HCT116 (cell line): Measurements from ENCODE around the gene ITGA2B. TPM values are rescaled to one million over a fixed set of nuclear protein-coding genes. Genes with fewer than 3 reads are reported as not detected.

Experiments used
- ATAC-seq: fragments of 200-7000 bp; cut with Tn5 transposase; 2 replicates; pipeline ENCODE4 v1.9.1; 2020; ENCODE audit warnings: mild to moderate bottlenecking, moderate library complexity
- BruUV-seq: library from RNA; stranded (reverse); fragments of 400-500 nt; replicated peaks from 2 replicates; lab custom pipeline; 2021; lab: Mats Ljungman, UMichigan
- CTCF ChIA-PET: fragments of 300-600 bp; sonication (Branson Sonifier 250); formaldehyde crosslinking; loops from one replicate; lab custom pipeline; 2021; ENCODE audit warnings: antibody characterized with exemption; lab: Charles Lee
- POLR2A ChIA-PET: fragments of 300-600, 350-600 bp; sonication (Branson Sonifier 250); formaldehyde crosslinking; loops from one replicate; lab custom pipeline; 2021; ENCODE audit warnings: antibody characterized with exemption; lab: Charles Lee
- RAD21 ChIA-PET, 2 experiments: fragments of 300-600 bp; sonication (Branson Sonifier 250); formaldehyde crosslinking; loops; one replicate each; lab custom pipeline; 2023; ENCODE audit warnings: low total read pairs in 2 of 2; ENCODE audit not compliant: uncharacterized antibody in 2 of 2, unreplicated experiment in 2 of 2, low non-redundant PET in 1 of 2; lab: Charles Lee
- DNase-seq: peaks from one replicate; pipeline ENCODE4 v3.0.0-alpha.2; 2010; ENCODE audit warnings: low read depth, low spot score
- H2AFZ ChIP-seq: fragments of 200-600 bp; shearing (Covaris generic), sonication (generic); 2 replicates; pipeline ENCODE4 v1.6.1; 2017; ENCODE audit warnings: low read depth, mixed run types, mixed read lengths, antibody characterized with exemption, low read length; ENCODE audit not compliant: poor library complexity, severe bottlenecking
- H3K27ac ChIP-seq: 2 replicates; pipeline ENCODE4 v1.5.1; 2012; ENCODE audit warnings: low read depth, low read length
- H3K27me3 ChIP-seq: fragments of 200-600 bp; sonication (generic); 2 replicates; pipeline ENCODE4 v1.6.1; 2016; ENCODE audit warnings: mixed run types, low read length, mixed read lengths; ENCODE audit not compliant: insufficient read depth
- H3K36me3 ChIP-seq, 2 experiments: fragments of 200-500 bp in 1 of 2; fragments of 200-600 bp in 1 of 2; sonication (Bioruptor generic) in 1 of 2; sonication (generic) in 1 of 2; 2 replicates each; pipeline versions ENCODE4 v1.5.1 to v1.6.1; 2014 to 2016; ENCODE audit warnings: low read length in 2 of 2, inconsistent platforms in 1 of 2, mixed read lengths in 1 of 2, mixed run types in 1 of 2; ENCODE audit not compliant: insufficient read depth in 2 of 2, control insufficient read depth in 1 of 2
- H3K4me1 ChIP-seq, 2 experiments: fragments of 200-600 bp in 1 of 2; sonication (generic) in 1 of 2; 2 replicates each; pipeline versions ENCODE4 v1.5.1 to v1.6.1; 2012 to 2017; ENCODE audit warnings: low read length in 2 of 2, inconsistent platforms in 1 of 2, mild to moderate bottlenecking in 1 of 2, mixed read lengths in 1 of 2, mixed run types in 1 of 2, moderate library complexity in 1 of 2; ENCODE audit not compliant: insufficient read depth in 2 of 2, control insufficient read depth in 1 of 2
- H3K4me2 ChIP-seq: fragments of 200-600 bp; sonication (generic); 2 replicates; pipeline ENCODE4 v1.6.1; 2017; ENCODE audit warnings: mixed run types, low read length, mixed read lengths
- H3K4me3 ChIP-seq, 2 experiments: fragments of 200-600 bp in 1 of 2; sonication (generic) in 1 of 2; replicated peaks in 1 of 2; 2 replicates each; pipeline ENCODE4 v1.5.1; 2011 to 2016; ENCODE audit warnings: low read length in 2 of 2, control low read depth in 1 of 2, low read depth in 1 of 2, mild to moderate bottlenecking in 1 of 2, mixed read lengths in 1 of 2, mixed run types in 1 of 2
- H3K79me2 ChIP-seq: fragments of 200-600 bp; sonication (generic); 2 replicates; pipeline ENCODE4 v1.6.1; 2017; ENCODE audit warnings: mild to moderate bottlenecking, mixed run types, low read length, moderate library complexity, mixed read lengths; ENCODE audit not compliant: insufficient read depth
- H3K9ac ChIP-seq: fragments of 200-600 bp; sonication (generic); 2 replicates; pipeline ENCODE4 v1.6.1; 2016; ENCODE audit warnings: low read length, mixed read lengths
- H3K9me2 ChIP-seq: fragments of 200-600 bp; sonication (generic), shearing (Covaris generic); 2 replicates; pipeline ENCODE4 v1.6.1; 2017; ENCODE audit warnings: mixed run types, mild to moderate bottlenecking, moderate library complexity; ENCODE audit not compliant: insufficient read depth
- H3K9me3 ChIP-seq, 2 experiments: fragments of 200-500 bp in 1 of 2; fragments of 200-600 bp in 1 of 2; sonication (Bioruptor generic) in 1 of 2; sonication (generic) in 1 of 2; 2 replicates each; pipeline ENCODE4 v1.6.1; 2014 to 2017; ENCODE audit warnings: low read length in 2 of 2, mixed read lengths in 2 of 2, inconsistent platforms in 1 of 2, low read depth in 1 of 2, mild to moderate bottlenecking in 1 of 2, mixed run types in 1 of 2, moderate library complexity in 1 of 2; ENCODE audit not compliant: control insufficient read depth in 1 of 2, insufficient read depth in 1 of 2
- H4K20me1 ChIP-seq: fragments of 200-600 bp; sonication (generic), shearing (Covaris generic); 2 replicates; pipeline ENCODE4 v1.6.1; 2017; ENCODE audit warnings: mixed run types, mild to moderate bottlenecking, moderate library complexity; ENCODE audit not compliant: insufficient read depth
- CBX3 ChIP-seq: IDR thresholded peaks from 2 replicates; pipeline ENCODE4 v1.6.1; 2012; ENCODE audit warnings: low read depth
- ELF1 ChIP-seq: IDR thresholded peaks from 2 replicates; pipeline ENCODE4 v1.6.1; 2012; ENCODE audit warnings: low read depth, borderline replicate concordance
- EZH2phosphoT487 ChIP-seq: fragments of 200-600 bp; IDR thresholded peaks from 2 replicates; pipeline ENCODE4 v1.6.1; 2018; ENCODE audit warnings: antibody characterized with exemption, borderline replicate concordance
- JUND ChIP-seq: IDR thresholded peaks from 2 replicates; pipeline ENCODE4 v1.6.1; 2012
- MAX ChIP-seq: IDR thresholded peaks from 2 replicates; pipeline ENCODE4 v1.6.1; 2012
- POLR2A ChIP-seq: IDR thresholded peaks from 2 replicates; pipeline ENCODE4 v1.7.0; 2011; ENCODE audit warnings: borderline replicate concordance; ENCODE audit not compliant: insufficient read depth, insufficient read length; ENCODE audit errors: extremely low read depth
- REST ChIP-seq: IDR thresholded peaks from 2 replicates; pipeline ENCODE4 v1.6.1; 2012; ENCODE audit warnings: low read depth
- SRF ChIP-seq: IDR thresholded peaks from 2 replicates; pipeline ENCODE4 v1.6.1; 2012; ENCODE audit warnings: low read depth
- ZFX ChIP-seq: fragments of 450-650 bp; IDR thresholded peaks from 2 replicates; pipeline ENCODE4 v1.6.1; 2017
- intact Hi-C: fragments of 100-400 bp; cut with micrococcal nuclease; formaldehyde crosslinking; loops from 2 replicates; pipeline ENCODE4 v1.10.0; 2022
- total RNA-seq: library from RNA; stranded (reverse); gene quantifications from one replicate; pipeline ENCODE4 v1.2.1, GENCODE V29; 2021; ENCODE audit not compliant: unreplicated experiment

The ITGA2B gene
- total RNA-seq, 1 experiment from 2014 or later, result 7.6 TPM

- no peaks in the 10 kb centered on the region for H3K4me1 ChIP-seq
- no peak overlapping the region for H2AFZ ChIP-seq
- H3K79me2 ChIP-seq, result no peaks in the 10 kb centered on the region
- H4K20me1 ChIP-seq, result no peaks in the 10 kb centered on the region
- no peak overlapping the region for H3K9ac ChIP-seq
- CTCF ChIA-PET, result no interaction called here
- H3K27ac ChIP-seq, result no peak overlapping the region
- H3K9me3 ChIP-seq, result no peaks in the 10 kb centered on the region
- H3K9me2 ChIP-seq, result no peaks in the 10 kb centered on the region
- no peak for TF ChIP-seq ELF1
- TF ChIP-seq JUND, result no peak
- no peak for TF ChIP-seq REST
- TF ChIP-seq EZH2phosphoT487, result no peak
- no peak for TF ChIP-seq POLR2A
- TF ChIP-seq MAX, result no peak
- no peak for TF ChIP-seq ZFX
- no peak for TF ChIP-seq SRF
- TF ChIP-seq CBX3, result no peak
- TF ChIP-seq, all 23 proteins: peak for 0
- ATAC-seq (no peak), DNase-seq (no peak)
- Histone ChIP-seq H3K4me2 (no peak overlapping the region), H3K27me3 (no peaks in the 10 kb centered on the region), H3K4me3 (no peak overlapping the region), H3K36me3 (peaks cover 0 to 4% of the 10 kb centered on the region in 2 experiments; a peak in 1 of 4 replicates)
- intact Hi-C loops, result no loop called here
- POLR2A ChIA-PET, result no interaction called here
- no TSS peak for BruUV-seq
- RAD21 ChIA-PET, result no interaction called here
Measured at GRCh38 chr17:44354582-44355561, 34.6 kb downstream of the ITGA2B start.
